H1 (cell line): ENCODE measurements around the gene C2CD3.

ENCODE experiments used
- CBX8 ChIP-seq: fragments of 300-800, 300-1000 bp; sonication (generic); IDR thresholded peaks from 2 replicates; pipeline ENCODE4 v1.7.1; 2016; ENCODE audit warnings: low read depth, low read length, borderline replicate concordance
- CTCF ChIP-seq, 3 experiments: IDR thresholded peaks; 1 replicate in 2 of 3; 2 replicates in 1 of 3; pipeline versions ENCODE4 v1.5.1 to v1.6.1; 2011; ENCODE audit warnings: low read length in 3 of 3, mild to moderate bottlenecking in 3 of 3, inconsistent platforms in 2 of 3, low read depth in 1 of 3, moderate library complexity in 1 of 3; ENCODE audit not compliant: insufficient read depth in 1 of 3; ENCODE audit errors: control extremely low read depth in 1 of 3
- POLR2A ChIP-seq, 2 experiments: IDR thresholded peaks; 1 replicate in 1 of 2; 2 replicates in 1 of 2; pipeline ENCODE4 v1.6.1; 2011; ENCODE audit warnings: low read depth in 2 of 2, low read length in 2 of 2, mild to moderate bottlenecking in 2 of 2; ENCODE audit errors: control extremely low read depth in 1 of 2
- POLR2AphosphoS5 ChIP-seq: IDR thresholded peaks from 2 replicates; pipeline ENCODE4 v1.6.1; 2011; ENCODE audit warnings: low read depth, low read length
- RAD21 ChIP-seq, 2 experiments: IDR thresholded peaks in 1 of 2; conservative IDR thresholded peaks in 1 of 2; 2 replicates each; pipeline ENCODE4 v1.6.1; 2011; ENCODE audit warnings: low read depth in 2 of 2, low read length in 2 of 2, improper control_type of control experiment in 1 of 2, inconsistent platforms in 1 of 2, mild to moderate bottlenecking in 1 of 2, moderate library complexity in 1 of 2
- RBBP5 ChIP-seq: IDR thresholded peaks from 2 replicates; pipeline ENCODE4 v1.7.1; 2012; ENCODE audit warnings: low read depth, mild to moderate bottlenecking, inconsistent platforms, low read length, moderate library complexity, borderline replicate concordance
- TF ChIP-seq, protein P1 (sequence below): IDR thresholded peaks from 2 replicates; pipeline ENCODE4 v1.6.1; 2011; ENCODE audit warnings: low read length, improper control_type of control experiment
- TF ChIP-seq, protein P2 (sequence below): IDR thresholded peaks from 2 replicates; pipeline ENCODE4 v1.6.1; 2012; ENCODE audit warnings: inconsistent platforms

DNA sequence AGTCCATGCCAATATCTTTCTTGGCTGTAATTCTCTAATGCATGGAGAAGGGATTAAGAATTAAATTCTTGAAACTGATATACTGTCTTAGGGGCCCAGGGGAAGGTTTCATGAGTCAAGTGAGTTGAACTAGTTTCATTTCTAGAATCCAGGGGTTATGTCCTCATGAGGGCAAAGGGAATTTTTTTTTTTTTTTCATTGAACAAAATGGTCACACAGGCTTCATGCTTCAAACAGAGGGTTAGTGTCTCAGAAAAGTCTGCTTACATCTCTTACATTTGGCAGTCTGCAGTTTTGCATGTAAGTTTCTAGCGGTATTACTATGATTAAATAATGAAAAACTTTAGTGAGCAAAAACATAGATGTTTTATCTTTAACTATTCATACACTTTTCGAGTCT is 33.2 kb upstream of the C2CD3 start:
- TF ChIP-seq CTCF (IDR thresholded peaks at IDR 0.05; ENCODE audit: control extremely low read depth in 1 of 3, insufficient read depth in 1 of 3, low read depth in 1 of 3, low read length in 3 of 3) (no peak), RBBP5 (no peak), POLR2AphosphoS5 (no peak), POLR2A (IDR thresholded peaks at IDR 0.05; ENCODE audit: control extremely low read depth in 1 of 2, low read depth in 2 of 2, low read length in 2 of 2) (no peak), CBX8 (no peak), RAD21 (IDR thresholded peaks at IDR 0.05 in 1 of 2, conservative IDR thresholded peaks at IDR 0.05 in 1 of 2; ENCODE audit: low read depth in 2 of 2, low read length in 2 of 2) (no peak)
- TF ChIP-seq, protein P1, sequence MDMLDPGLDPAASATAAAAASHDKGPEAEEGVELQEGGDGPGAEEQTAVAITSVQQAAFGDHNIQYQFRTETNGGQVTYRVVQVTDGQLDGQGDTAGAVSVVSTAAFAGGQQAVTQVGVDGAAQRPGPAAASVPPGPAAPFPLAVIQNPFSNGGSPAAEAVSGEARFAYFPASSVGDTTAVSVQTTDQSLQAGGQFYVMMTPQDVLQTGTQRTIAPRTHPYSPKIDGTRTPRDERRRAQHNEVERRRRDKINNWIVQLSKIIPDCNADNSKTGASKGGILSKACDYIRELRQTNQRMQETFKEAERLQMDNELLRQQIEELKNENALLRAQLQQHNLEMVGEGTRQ: no peak
- TF ChIP-seq, protein P2, sequence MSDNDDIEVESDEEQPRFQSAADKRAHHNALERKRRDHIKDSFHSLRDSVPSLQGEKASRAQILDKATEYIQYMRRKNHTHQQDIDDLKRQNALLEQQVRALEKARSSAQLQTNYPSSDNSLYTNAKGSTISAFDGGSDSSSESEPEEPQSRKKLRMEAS: no peak
